OCI-LY7 (cell line): ENCODE measurements around the gene CNTN2.

Experiments used
- CTCF ChIP-seq: fragments of 200-600 bp; sonication (generic); conservative IDR thresholded peaks from 2 replicates; pipeline ENCODE4 v1.5.1; 2014; ENCODE audit warnings: mild to moderate bottlenecking, antibody characterized with exemption, low read length, moderate library complexity, mixed read lengths
- EZH2phosphoT487 ChIP-seq: fragments of 200-600 bp; sonication (generic); IDR thresholded peaks from 2 replicates; pipeline ENCODE4 v1.6.1; 2018; ENCODE audit warnings: low read depth, borderline replicate concordance, mild to moderate bottlenecking, mixed run types, antibody characterized with exemption, low read length, moderate library complexity, mixed read lengths

- TF ChIP-seq CTCF = no peak
- no peak for TF ChIP-seq EZH2phosphoT487
Observed at GRCh38 chr1:205068457-205069040, 25.5 kb downstream of the CNTN2 start.
